SK-N-SH (cell line): ENCODE data around the gene MAP1LC3B. TPM values are rescaled to one million over a fixed set of nuclear protein-coding genes. Genes with fewer than 3 reads are reported as not detected.
A peak's percentile ranks its signal among the peaks of the same experiment; 100 is the strongest.

Source experiments
- CTCF ChIA-PET: fragments of 300-600, 350-600 bp; formaldehyde crosslinking; extraction: SDS; loops from one replicate; lab custom pipeline; 2021; lab: Yijun Ruan, JAX
- POLR2A ChIA-PET: fragments of 350-600 bp; sonication (Branson Sonifier 250); formaldehyde crosslinking; extraction: SDS; loops from one replicate; lab custom pipeline; 2020; ENCODE audit warnings: antibody characterized with exemption, inconsistent platforms; lab: Yijun Ruan, JAX
- DNase-seq: peaks from one replicate; pipeline ENCODE4 v3.0.0; 2012
- H2AFZ ChIP-seq: fragments of 200-600 bp; sonication (generic); 2 replicates; pipeline ENCODE4 v1.8.1; 2016; ENCODE audit warnings: antibody characterized with exemption, mild to moderate bottlenecking, low read depth
- H3F3A ChIP-seq: fragments of 200-600 bp; sonication (generic); replicated peaks from 2 replicates; pipeline ENCODE3; 2016; ENCODE audit warnings: antibody characterized with exemption, mild to moderate bottlenecking; ENCODE audit not compliant: insufficient read depth
- H3K27ac ChIP-seq, 2 experiments: fragments of 200-500 bp in 1 of 2; fragments of 200-600 bp in 1 of 2; sonication (Bioruptor generic) in 1 of 2; sonication (generic), shearing (Covaris generic) in 1 of 2; 2 replicates each; pipeline versions ENCODE4 v1.5.1 to v1.6.1; 2014 to 2016; ENCODE audit warnings: low read depth in 2 of 2, inconsistent platforms in 1 of 2, low read length in 1 of 2, mild to moderate bottlenecking in 1 of 2, mixed read lengths in 1 of 2
- H3K27me3 ChIP-seq: fragments of 200-600 bp; sonication (generic), shearing (Covaris generic); 2 replicates; pipeline ENCODE4 v1.6.1; 2016; ENCODE audit warnings: mixed run types; ENCODE audit not compliant: insufficient read depth
- H3K36me3 ChIP-seq, 2 experiments: fragments of 200-500 bp in 1 of 2; fragments of 200-600 bp in 1 of 2; sonication (Bioruptor generic) in 1 of 2; sonication (generic) in 1 of 2; replicated peaks in 1 of 2; 2 replicates each; pipeline versions ENCODE3 to v1.5.1; 2014 to 2016; ENCODE audit warnings: low read length in 1 of 2, mild to moderate bottlenecking in 1 of 2; ENCODE audit not compliant: insufficient read depth in 2 of 2, control insufficient read depth in 1 of 2
- H3K4me1 ChIP-seq, 2 experiments: fragments of 200-500 bp in 1 of 2; fragments of 200-600 bp in 1 of 2; sonication (Bioruptor generic) in 1 of 2; sonication (generic), shearing (Covaris generic) in 1 of 2; 2 replicates each; pipeline versions ENCODE4 v1.5.1 to v1.6.1; 2014 to 2016; ENCODE audit warnings: low read depth in 1 of 2, low read length in 1 of 2, mixed run types in 1 of 2; ENCODE audit not compliant: insufficient read depth in 2 of 2, control insufficient read depth in 1 of 2
- H3K4me2 ChIP-seq: fragments of 200-600 bp; sonication (generic), shearing (Covaris generic); 2 replicates; pipeline ENCODE4 v1.6.1; 2017; ENCODE audit warnings: mixed run types
- H3K4me3 ChIP-seq, 2 experiments: fragments of 200-500 bp in 1 of 2; fragments of 200-600 bp in 1 of 2; sonication (Bioruptor generic) in 1 of 2; sonication (generic), shearing (Covaris generic) in 1 of 2; 2 replicates each; pipeline versions ENCODE4 v1.5.1 to v1.8.1; 2014 to 2016; ENCODE audit warnings: low read depth in 2 of 2, inconsistent platforms in 1 of 2, low read length in 1 of 2, mild to moderate bottlenecking in 1 of 2, mixed read lengths in 1 of 2, moderate library complexity in 1 of 2
- H3K79me2 ChIP-seq: fragments of 200-600 bp; sonication (generic); 2 replicates; pipeline ENCODE4 v1.8.1; 2017; ENCODE audit warnings: mild to moderate bottlenecking; ENCODE audit not compliant: insufficient read depth
- H3K9ac ChIP-seq: fragments of 200-600 bp; sonication (generic); 2 replicates; pipeline ENCODE4 v1.6.1; 2017; ENCODE audit warnings: mixed run types
- H3K9me2 ChIP-seq: fragments of 200-600 bp; sonication (generic); 2 replicates; pipeline ENCODE4 v1.6.1; 2017; ENCODE audit warnings: mixed run types
- H3K9me3 ChIP-seq: fragments of 200-600 bp; sonication (generic); 2 replicates; pipeline ENCODE4 v1.6.1; 2017; ENCODE audit warnings: mixed run types, mild to moderate bottlenecking, moderate library complexity
- H4K20me1 ChIP-seq: fragments of 200-600 bp; sonication (generic); 2 replicates; pipeline ENCODE4 v1.6.1; 2017; ENCODE audit warnings: mild to moderate bottlenecking, mixed run types; ENCODE audit not compliant: insufficient read depth
- CHD2 ChIP-seq: fragments of 150-350 bp; IDR thresholded peaks from 2 replicates; pipeline ENCODE4 v1.6.1; 2018; ENCODE audit warnings: low read length; ENCODE audit not compliant: partially characterized antibody
- EP300 ChIP-seq, 2 experiments: IDR thresholded peaks; 2 replicates each; pipeline versions ENCODE4 v1.4.0 to v1.6.1; 2012; ENCODE audit warnings: borderline replicate concordance in 1 of 2, low read depth in 1 of 2, low read length in 1 of 2
- EZH2phosphoT487 ChIP-seq: fragments of 200-600 bp; sonication (generic); IDR thresholded peaks from 2 replicates; pipeline ENCODE4 v1.6.1; 2017; ENCODE audit warnings: low read depth, mixed run types, mild to moderate bottlenecking, antibody characterized with exemption, moderate library complexity, borderline replicate concordance
- FOSL2 ChIP-seq: IDR thresholded peaks from 2 replicates; pipeline ENCODE4 v1.4.0; 2012; ENCODE audit warnings: low read depth, mild to moderate bottlenecking, moderate library complexity, borderline replicate concordance
- FOXM1 ChIP-seq: IDR thresholded peaks from 2 replicates; pipeline ENCODE4 v1.4.0; 2012; ENCODE audit warnings: low read depth, mild to moderate bottlenecking
- NRF1 ChIP-seq: IDR thresholded peaks from 2 replicates; pipeline ENCODE4 v1.6.1; 2012; ENCODE audit warnings: low read depth, mild to moderate bottlenecking, low read length
- RAD21 ChIP-seq: IDR thresholded peaks from 2 replicates; pipeline ENCODE4 v1.6.1; 2012; ENCODE audit warnings: mild to moderate bottlenecking, low read length
- RFX5 ChIP-seq: IDR thresholded peaks from 2 replicates; pipeline ENCODE4 v1.6.1; 2012; ENCODE audit warnings: mild to moderate bottlenecking, improper control_type of control experiment, low read length
- USF1 ChIP-seq: IDR thresholded peaks from 2 replicates; pipeline ENCODE4 v1.4.0; 2012; ENCODE audit warnings: low read depth, borderline replicate concordance
- USF2 ChIP-seq: fragments of 150-350 bp; IDR thresholded peaks from 2 replicates; pipeline ENCODE4 v1.6.1; 2017; ENCODE audit warnings: antibody characterized with exemption, low read length, low read depth, borderline replicate concordance
- YY1 ChIP-seq: IDR thresholded peaks from 2 replicates; pipeline ENCODE4 v1.4.0; 2012; ENCODE audit warnings: low read depth, mild to moderate bottlenecking
- ZBTB33 ChIP-seq: IDR thresholded peaks from 2 replicates; pipeline ENCODE4 v1.4.0; 2012; ENCODE audit warnings: low read depth, borderline replicate concordance
- WGBS: methylation state at CpG from one replicate; pipeline ENCODE4 v1.1.6; 2017; ENCODE audit warnings: low lambda C conversion rate; 5-methylcytosine and 5-hydroxymethylcytosine counted together
- polyA plus RNA-seq, 3 experiments: library from polyadenylated mRNA; depleted of rRNA; stranded (reverse); fragments of >200 nt; gene quantifications; 2 replicates each; pipeline ENCODE4 v1.2.3, GENCODE V29; 2012

MAP1LC3B gene
- polyA plus RNA-seq, 1 of the 3 experiments (the other 2 are of a cell fraction) = 33.7 TPM

GRCh38 chr16:87368029-87368770 lies 23.9 kb upstream of the MAP1LC3B start:
- peaks cover 15 to 58% of the 10 kb centered on the region in 2 experiments; a peak in 2 of 4 replicates for H3K4me1 ChIP-seq
- H3K9me2 ChIP-seq = no peaks in the 10 kb centered on the region
- H4K20me1 ChIP-seq = peaks cover 48% of the 10 kb centered on the region
- WGBS = 90% methylated on average over 5 of the region's 5 CpGs
- H3K27ac ChIP-seq = peak overlapping the region in 1 of 2 experiments; percentile 59; a peak in 2 of 4 replicates
- H3K79me2 ChIP-seq = peaks cover 85% of the 10 kb centered on the region
- peaks cover 0 to under 1% of the 10 kb centered on the region in 2 experiments for H3K36me3 ChIP-seq
- no peak overlapping the region for H2AFZ ChIP-seq
- no peak overlapping the region for H3K4me2 ChIP-seq
- TF ChIP-seq FOXM1 = no peak
- no peak for TF ChIP-seq FOSL2
- TF ChIP-seq CHD2 = no peak
- no peak for TF ChIP-seq EZH2phosphoT487
- no peak for TF ChIP-seq RAD21
- no peak for TF ChIP-seq NRF1
- no peak for TF ChIP-seq USF1
- TF ChIP-seq ZBTB33 = no peak
- no peak for TF ChIP-seq EP300 (IDR thresholded peaks at IDR 0.05; ENCODE audit: borderline replicate concordance in 1 of 2, low read depth in 1 of 2, low read length in 1 of 2)
- no peak for DNase-seq
- H3K9ac ChIP-seq = no peak overlapping the region
- H3K4me3 ChIP-seq = no peak overlapping the region
- CTCF ChIA-PET = interaction anchor here (0.8 to 1.4 kb wide), 3 partner anchors 15 to 268 kb away, joined by 3 to 4 read pairs (median 3); partner anchors contain the start of gene FBXO31
- POLR2A ChIA-PET = interaction anchor here (2.2 kb wide), 1 partner anchor 16 kb away, joined by 10 read pairs; the partner anchor contains the start of gene FBXO31
- no peaks in the 10 kb centered on the region for H3K27me3 ChIP-seq
- H3F3A ChIP-seq = no peaks in the 10 kb centered on the region
- no peaks in the 10 kb centered on the region for H3K9me3 ChIP-seq

GRCh38 chr16:87369117-87369765 lies 22.9 kb upstream of the MAP1LC3B start:
- no peaks in the 10 kb centered on the region for H3K27me3 ChIP-seq
- H3K9ac ChIP-seq = no peak overlapping the region
- ChIA-PET CTCF (interaction anchor here (0.8 to 2.8 kb wide), 5 partner anchors 12 to 95 kb away, joined by 3 to 8 read pairs (median 3); partner anchors contain the start of gene FBXO31), POLR2A (no interaction called here)
- H3K4me1 ChIP-seq = peaks cover 5 to 49% of the 10 kb centered on the region in 2 experiments; a peak in 2 of 4 replicates
- no peaks in the 10 kb centered on the region for H3K36me3 ChIP-seq
- peaks cover 46% of the 10 kb centered on the region for H4K20me1 ChIP-seq
- WGBS = 97% methylated on average over 14 of the region's 14 CpGs
- no peaks in the 10 kb centered on the region for H3F3A ChIP-seq
- peaks cover 85% of the 10 kb centered on the region for H3K79me2 ChIP-seq
- TF ChIP-seq YY1 (no peak), USF2 (no peak), FOXM1 (no peak), RFX5 (no peak), FOSL2 (no peak), USF1 (no peak)
- H2AFZ ChIP-seq = no peak overlapping the region
- H3K9me2 ChIP-seq = no peaks in the 10 kb centered on the region
- DNase-seq = no peak
- H3K4me3 ChIP-seq = no peak overlapping the region
- no peaks in the 10 kb centered on the region for H3K9me3 ChIP-seq
- no peak overlapping the region; a peak in 1 of 4 replicates for H3K27ac ChIP-seq
- no peak overlapping the region for H3K4me2 ChIP-seq
